Measurements from ENCODE around the gene PSKH1. TPM values are rescaled to one million over a fixed set of nuclear protein-coding genes. Genes with fewer than 3 reads are reported as not detected.
A peak's percentile ranks its signal among the peaks of the same experiment; 100 is the strongest.

PSKH1 gene
- total RNA-seq, 1 donor from 2014 or later = 19.5 TPM

GRCh38 chr16:67881621-67882161 is 11.4 kb upstream of the PSKH1 start:
- DNase-seq = peak; percentile 63
- H3K27me3 ChIP-seq (ENCODE audit: low read depth) = no peaks in the 10 kb centered on the region
- peak overlapping the region; percentile 93 for H3K27ac ChIP-seq (replicated peaks)
- H3K36me3 ChIP-seq = peaks cover 77% of the 10 kb centered on the region
- H3K9me3 ChIP-seq (replicated peaks) = no peaks in the 10 kb centered on the region
- peak overlapping the region; percentile 27 for H3K4me3 ChIP-seq
- TF ChIP-seq CTCF (IDR thresholded peaks at IDR 0.05; ENCODE audit: borderline replicate concordance) = no peak
- intact Hi-C loops (cut with micrococcal nuclease) = no loop called here
- H3K4me1 ChIP-seq = peaks cover 56% of the 10 kb centered on the region

- H3K27ac ChIP-seq (replicated peaks) = peak overlapping the region; percentile 93
- TF ChIP-seq CTCF (IDR thresholded peaks at IDR 0.05; ENCODE audit: borderline replicate concordance) = no peak
- H3K4me1 ChIP-seq = peaks cover 56% of the 10 kb centered on the region
- no peaks in the 10 kb centered on the region for H3K9me3 ChIP-seq (replicated peaks)
- H3K27me3 ChIP-seq (ENCODE audit: low read depth) = no peaks in the 10 kb centered on the region
- intact Hi-C loops (cut with micrococcal nuclease) = no loop called here
- DNase-seq = peak; percentile 72
- peaks cover 69% of the 10 kb centered on the region for H3K36me3 ChIP-seq
- peak overlapping the region; percentile 29 for H3K4me3 ChIP-seq
Measured at GRCh38 chr16:67882374-67883145, 10.5 kb upstream of the PSKH1 start.

- peaks cover 56% of the 10 kb centered on the region for H3K4me1 ChIP-seq
- no peak for TF ChIP-seq CTCF (IDR thresholded peaks at IDR 0.05; ENCODE audit: borderline replicate concordance)
- H3K4me3 ChIP-seq = peak overlapping the region; percentile 29
- peak overlapping the region; percentile 93 for H3K27ac ChIP-seq (replicated peaks)
- peaks cover 61% of the 10 kb centered on the region for H3K36me3 ChIP-seq
- no peaks in the 10 kb centered on the region for H3K9me3 ChIP-seq (replicated peaks)
- intact Hi-C loops (cut with micrococcal nuclease) = no loop called here
- DNase-seq = no peak
- H3K27me3 ChIP-seq (ENCODE audit: low read depth) = no peaks in the 10 kb centered on the region
Measured at GRCh38 chr16:67883146-67883871, 9.7 kb upstream of the PSKH1 start.

GRCh38 chr16:67883872-67884261 is 9.2 kb upstream of the PSKH1 start:
- peaks cover 56% of the 10 kb centered on the region for H3K36me3 ChIP-seq
- intact Hi-C loops (cut with micrococcal nuclease) = no loop called here
- H3K27me3 ChIP-seq (ENCODE audit: low read depth) = no peaks in the 10 kb centered on the region
- no peaks in the 10 kb centered on the region for H3K9me3 ChIP-seq (replicated peaks)
- H3K4me3 ChIP-seq = no peak overlapping the region
- H3K27ac ChIP-seq (replicated peaks) = peak overlapping the region; percentile 93
- peak; percentile 54 for DNase-seq
- H3K4me1 ChIP-seq = peaks cover 56% of the 10 kb centered on the region
- TF ChIP-seq CTCF (IDR thresholded peaks at IDR 0.05; ENCODE audit: borderline replicate concordance) = peak; percentile 89

- peak; percentile 90 for DNase-seq
- Histone ChIP-seq H3K9me3 (replicated peaks) (no peaks in the 10 kb centered on the region), H3K27me3 (ENCODE audit: low read depth) (no peaks in the 10 kb centered on the region), H3K4me3 (peak within 1 kb of the TSS; percentile 29), H3K4me1 (peaks cover 55% of the 10 kb centered on the region), H3K36me3 (peaks cover 47% of the 10 kb centered on the region), H3K27ac (replicated peaks) (peak within 1 kb of the TSS; percentile 93)
- TF ChIP-seq CTCF (IDR thresholded peaks at IDR 0.05; ENCODE audit: borderline replicate concordance) = no peak
- intact Hi-C loops (cut with micrococcal nuclease) = no loop called here
Measured at GRCh38 chr16:67884684-67885083, 8.4 kb upstream of the PSKH1 start, which contains the start of gene NRN1L. Gene NRN1L, plus strand, starts transcription at chr16:67884885. Its CDS starts 19 bp downstream, at chr16:67884904.
